Nephron (organoid): Measurements from ENCODE around the gene STXBP2.
"Not testable (repeated sequence)": the region's sequence is repeated elsewhere in the genome, so short reads cannot be mapped to it uniquely, and the experiment has no call there.

Source experiments
- H3K27ac Mint-ChIP-seq, 3 experiments: 2 replicates each; pipeline ENCODE4 v1.8.0; 2020; ENCODE audit warnings: mixed read lengths in 3 of 3, mild to moderate bottlenecking in 2 of 3, moderate library complexity in 1 of 3
- H3K27me3 Mint-ChIP-seq: 2 replicates; pipeline ENCODE4 v1.8.0; 2021; ENCODE audit warnings: low read depth, mild to moderate bottlenecking, moderate library complexity, mixed read lengths
- H3K36me3 Mint-ChIP-seq: 2 replicates; pipeline ENCODE4 v1.8.0; 2020; ENCODE audit warnings: low read depth, mixed read lengths
- H3K4me1 Mint-ChIP-seq: 2 replicates; pipeline ENCODE4 v1.8.0; 2020; ENCODE audit warnings: mixed read lengths
- H3K4me3 Mint-ChIP-seq, 3 experiments: 2 replicates each; pipeline ENCODE4 v1.8.0; 2020; ENCODE audit warnings: mild to moderate bottlenecking in 3 of 3, mixed read lengths in 3 of 3, moderate library complexity in 2 of 3
- H3K9me3 Mint-ChIP-seq: 2 replicates; pipeline ENCODE4 v1.8.0; 2020; ENCODE audit warnings: mixed read lengths
- TF ChIP-seq, protein P1 (sequence below), 3 experiments: fragments of 200-600 bp; sonication (generic); IDR thresholded peaks; one replicate each; pipeline ENCODE4 v1.5.0; 2021; ENCODE audit warnings: antibody characterized with exemption in 3 of 3; ENCODE audit not compliant: unreplicated experiment in 3 of 3

STXBP2 gene

GRCh38 chr19:7641290-7642276 is 4.7 kb downstream of the STXBP2 start:
- TF ChIP-seq, protein P1, sequence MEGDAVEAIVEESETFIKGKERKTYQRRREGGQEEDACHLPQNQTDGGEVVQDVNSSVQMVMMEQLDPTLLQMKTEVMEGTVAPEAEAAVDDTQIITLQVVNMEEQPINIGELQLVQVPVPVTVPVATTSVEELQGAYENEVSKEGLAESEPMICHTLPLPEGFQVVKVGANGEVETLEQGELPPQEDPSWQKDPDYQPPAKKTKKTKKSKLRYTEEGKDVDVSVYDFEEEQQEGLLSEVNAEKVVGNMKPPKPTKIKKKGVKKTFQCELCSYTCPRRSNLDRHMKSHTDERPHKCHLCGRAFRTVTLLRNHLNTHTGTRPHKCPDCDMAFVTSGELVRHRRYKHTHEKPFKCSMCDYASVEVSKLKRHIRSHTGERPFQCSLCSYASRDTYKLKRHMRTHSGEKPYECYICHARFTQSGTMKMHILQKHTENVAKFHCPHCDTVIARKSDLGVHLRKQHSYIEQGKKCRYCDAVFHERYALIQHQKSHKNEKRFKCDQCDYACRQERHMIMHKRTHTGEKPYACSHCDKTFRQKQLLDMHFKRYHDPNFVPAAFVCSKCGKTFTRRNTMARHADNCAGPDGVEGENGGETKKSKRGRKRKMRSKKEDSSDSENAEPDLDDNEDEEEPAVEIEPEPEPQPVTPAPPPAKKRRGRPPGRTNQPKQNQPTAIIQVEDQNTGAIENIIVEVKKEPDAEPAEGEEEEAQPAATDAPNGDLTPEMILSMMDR (IDR thresholded peaks at IDR 0.05; ENCODE audit: unreplicated experiment in 3 of 3), result no peak
- no peaks in the 10 kb centered on the region for H3K9me3 Mint-ChIP-seq
- H3K27me3 Mint-ChIP-seq, result peaks cover 20% of the 10 kb centered on the region
- no peaks in the 10 kb centered on the region for H3K36me3 Mint-ChIP-seq
- H3K27ac Mint-ChIP-seq, result no peak overlapping the region
- no peak overlapping the region for H3K4me3 Mint-ChIP-seq
- no peaks in the 10 kb centered on the region for H3K4me1 Mint-ChIP-seq

DNA sequence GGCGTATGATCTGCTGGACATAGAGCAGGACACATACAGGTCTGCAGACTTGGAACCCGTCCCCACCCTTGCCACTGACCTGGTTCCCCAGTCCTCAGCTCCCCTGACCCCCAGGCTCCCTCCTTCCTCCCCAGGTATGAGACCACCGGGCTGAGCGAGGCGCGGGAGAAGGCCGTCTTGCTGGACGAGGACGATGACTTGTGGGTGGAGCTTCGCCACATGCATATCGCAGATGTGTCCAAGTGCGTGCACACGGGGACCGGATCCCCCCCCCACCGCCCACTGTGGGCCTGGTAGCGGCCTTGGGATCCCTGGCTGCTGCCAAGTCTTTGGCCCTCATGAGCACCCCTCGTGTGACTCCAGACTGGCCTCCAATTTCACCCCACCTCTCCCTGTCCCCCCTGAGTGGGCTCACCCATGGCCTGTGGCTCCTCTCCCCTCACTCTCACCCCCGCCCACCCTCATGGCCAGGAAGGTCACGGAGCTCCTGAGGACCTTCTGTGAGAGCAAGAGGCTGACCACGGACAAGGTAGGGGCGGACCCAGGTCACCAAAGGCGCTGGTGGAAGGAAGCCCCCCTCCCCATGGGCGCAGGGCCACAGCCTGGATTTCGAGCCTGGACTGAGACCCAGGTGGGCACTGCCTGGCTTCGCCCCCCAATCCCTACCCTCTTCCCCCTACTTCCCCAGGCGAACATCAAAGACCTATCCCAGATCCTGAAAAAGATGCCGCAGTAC is 5.6 kb downstream of the STXBP2 start:
- Mint-ChIP-seq H3K4me1 (no peaks in the 10 kb centered on the region), H3K9me3 (no peaks in the 10 kb centered on the region), H3K27ac (no peak overlapping the region), H3K36me3 (no peaks in the 10 kb centered on the region), H3K27me3 (peaks cover 12% of the 10 kb centered on the region), H3K4me3 (no peak overlapping the region)
- TF ChIP-seq, protein P1 (IDR thresholded peaks at IDR 0.05; ENCODE audit: unreplicated experiment in 3 of 3), result no peak

DNA sequence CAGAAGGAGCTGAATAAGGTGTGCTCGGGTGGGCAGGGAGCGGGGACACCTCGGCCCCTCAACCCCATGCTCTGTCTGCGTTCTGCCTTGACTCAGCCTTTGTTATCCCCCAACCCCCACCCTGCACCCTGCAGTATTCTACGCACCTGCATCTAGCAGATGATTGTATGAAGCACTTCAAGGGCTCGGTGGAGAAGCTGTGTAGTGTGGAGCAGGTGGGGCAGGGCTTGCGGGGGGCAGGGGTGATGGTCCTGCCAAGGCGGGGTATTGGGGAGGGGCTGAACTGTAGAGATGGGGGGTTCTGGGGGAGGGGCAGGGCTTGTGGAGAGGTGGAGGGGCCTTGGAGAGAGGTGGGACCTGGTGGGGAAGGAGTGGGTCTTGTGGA is 6.1 kb downstream of the STXBP2 start:
- no peaks in the 10 kb centered on the region for H3K36me3 Mint-ChIP-seq
- H3K9me3 Mint-ChIP-seq, result no peaks in the 10 kb centered on the region
- TF ChIP-seq, protein P1 (IDR thresholded peaks at IDR 0.05; ENCODE audit: unreplicated experiment in 3 of 3), result no peak
- no peaks in the 10 kb centered on the region for H3K4me1 Mint-ChIP-seq
- no peak overlapping the region for H3K4me3 Mint-ChIP-seq
- H3K27me3 Mint-ChIP-seq, result peaks cover 6% of the 10 kb centered on the region
- H3K27ac Mint-ChIP-seq, result no peak overlapping the region

- H3K4me1 Mint-ChIP-seq, H3K9me3 Mint-ChIP-seq, H3K27me3 Mint-ChIP-seq, H3K4me3 Mint-ChIP-seq, H3K36me3 Mint-ChIP-seq, H3K27ac Mint-ChIP-seq: not testable (repeated sequence)
Observed at GRCh38 chr19:7643629-7644549, 7.0 kb downstream of the STXBP2 start.

DNA sequence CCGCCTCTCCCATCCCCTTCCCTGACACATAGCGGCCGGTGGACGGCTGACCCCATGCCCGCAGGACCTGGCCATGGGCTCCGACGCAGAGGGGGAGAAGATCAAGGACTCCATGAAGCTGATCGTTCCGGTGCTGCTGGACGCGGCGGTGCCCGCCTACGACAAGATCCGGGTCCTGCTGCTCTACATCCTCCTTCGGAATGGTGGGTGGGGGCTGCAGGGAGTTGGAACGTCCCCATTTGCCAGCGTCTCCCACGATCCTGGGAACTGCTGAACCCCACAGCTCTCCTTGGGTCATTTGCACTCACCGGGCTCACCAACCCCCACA is 7.6 kb downstream of the STXBP2 start:
- Mint-ChIP-seq H3K36me3 (no peaks in the 10 kb centered on the region), H3K4me3 (no peak overlapping the region), H3K9me3 (no peaks in the 10 kb centered on the region), H3K27ac (no peak overlapping the region), H3K4me1 (no peaks in the 10 kb centered on the region), H3K27me3 (no peaks in the 10 kb centered on the region)
- TF ChIP-seq, protein P1 (IDR thresholded peaks at IDR 0.05; ENCODE audit: unreplicated experiment in 3 of 3), result no peak

DNA sequence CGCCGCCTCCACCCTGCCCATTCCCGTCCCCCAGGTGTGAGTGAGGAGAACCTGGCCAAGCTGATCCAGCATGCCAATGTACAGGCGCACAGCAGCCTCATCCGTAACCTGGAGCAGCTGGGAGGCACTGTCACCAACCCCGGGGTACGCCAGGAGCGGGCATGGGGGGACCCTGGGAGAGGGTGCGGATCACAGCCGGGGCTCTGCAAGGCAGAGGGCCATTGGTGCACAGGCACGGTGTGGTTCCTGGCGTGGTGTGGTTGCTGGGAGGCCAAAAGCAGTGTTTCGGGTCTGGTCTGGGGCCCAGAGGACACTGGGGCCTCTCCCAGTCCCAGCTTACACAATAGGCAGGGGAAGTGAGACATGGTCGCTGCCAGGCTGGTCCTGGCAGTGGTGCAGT is 8.3 kb downstream of the STXBP2 start:
- Mint-ChIP-seq H3K27me3 (peaks cover 4% of the 10 kb centered on the region), H3K27ac (no peak overlapping the region), H3K36me3 (no peaks in the 10 kb centered on the region), H3K4me3 (no peak overlapping the region), H3K4me1 (no peaks in the 10 kb centered on the region), H3K9me3 (no peaks in the 10 kb centered on the region)
- TF ChIP-seq, protein P1 (IDR thresholded peaks at IDR 0.05; ENCODE audit: unreplicated experiment in 3 of 3), result no peak
